ENCODE results near the gene C16orf95. TPM values are rescaled to one million over a fixed set of nuclear protein-coding genes. Genes with fewer than 3 reads are reported as not detected.
A peak's percentile ranks its signal among the peaks of the same experiment; 100 is the strongest.

The C16orf95 gene, protein sequence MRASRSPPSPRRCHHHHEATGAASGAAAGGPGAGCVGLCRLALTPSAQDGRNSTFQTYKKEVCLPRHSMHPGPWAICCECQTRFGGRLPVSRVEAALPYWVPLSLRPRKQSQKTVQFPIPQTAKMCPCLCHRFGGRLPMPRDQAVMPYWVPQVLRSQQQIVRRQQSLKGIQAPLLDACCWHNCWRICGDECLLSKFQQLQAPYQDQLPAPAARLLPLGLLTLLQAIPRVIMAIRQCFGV
- polyA plus RNA-seq (2011; rRNA removed) (3.4 and 3.5 TPM in 2 replicates), polyA plus RNA-seq (2017; fragmentation: RNase III; extraction: RNeasy Plus Mini Kit Qiagen cat#74134 plus additional on column Dnase treatment) (4.2 to 6.3 TPM (median 6.1 TPM) in 3 replicates), polyA minus RNA-seq (2011; rRNA and poly(A)+ RNA removed) (1.7 and 4.2 TPM in 2 replicates)
- polyA plus RNA-seq (2012; cell fraction: cytosol; rRNA removed) = 8.1 and 10.3 TPM in 2 replicates
- 9.7 and 10.6 TPM in 2 replicates for polyA plus RNA-seq (2012; cell fraction: nucleus; rRNA removed)

DNA sequence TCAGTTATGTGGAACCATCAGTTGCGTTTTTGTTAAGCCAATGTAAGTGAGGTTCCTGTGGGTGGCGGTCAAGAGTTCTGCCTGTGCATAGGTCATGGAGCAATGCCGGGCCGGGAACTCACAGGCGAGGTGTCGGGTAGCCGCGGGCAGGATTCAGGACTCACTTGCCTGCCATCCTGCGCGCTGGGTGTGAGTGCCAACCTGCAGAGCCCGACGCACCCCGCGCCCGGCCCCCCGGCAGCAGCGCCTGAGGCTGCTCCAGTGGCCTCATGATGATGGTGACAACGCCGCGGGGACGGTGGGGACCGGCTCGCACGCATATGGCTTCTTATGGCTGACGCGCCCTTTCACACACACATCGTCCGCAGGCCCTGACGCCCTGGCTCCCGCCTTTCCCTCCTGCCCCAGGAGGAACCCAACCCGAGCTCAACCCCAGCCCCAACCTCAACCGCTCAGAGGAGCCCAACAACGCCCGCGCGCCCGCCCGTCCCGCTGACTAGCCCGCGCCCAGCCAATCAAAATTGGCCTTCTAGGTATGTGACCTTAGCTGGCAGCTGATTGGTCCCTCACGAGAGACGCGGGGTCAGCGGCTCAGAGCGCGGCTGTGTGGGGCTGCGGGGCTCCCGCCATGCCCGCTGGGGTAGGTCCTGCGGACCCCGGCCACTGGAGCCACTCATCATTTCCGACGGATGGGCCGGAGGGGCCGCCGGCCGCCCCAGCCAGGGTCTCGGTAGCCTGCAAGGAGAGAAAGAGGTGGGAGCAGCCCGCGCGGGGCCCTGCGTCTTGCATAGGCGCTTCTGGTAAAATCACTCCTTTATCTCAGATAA lies at the start of gene C16orf95:
Gene C16orf95 (minus strand): TSS at position 470 of the 827 bp plus-strand sequence. CDS start 150 bp downstream, at position 320.
- under 1% methylated on average over 35 of the region's 64 CpGs for WGBS (ENCODE audit: missing lambda C conversion rate)
- peaks cover 6% of the 10 kb centered on the region; the same call in 2 of the 3 replicates for H3K4me1 ChIP-seq
- POLR2A ChIA-PET = interaction anchor here (0.5 to 1.6 kb wide), 13 partner anchors 10 to 1636 kb away, joined by 3 to 19 read pairs (median 4); partner anchors contain the start of gene FBXO31
- CTCF ChIA-PET = interaction anchor here (0.7 to 3.5 kb wide), 9 partner anchors 10 to 319 kb away, joined by 3 to 19 read pairs (median 3); partner anchors contain the start of gene FBXO31
- peak within 1 kb of the TSS; percentile 83 for H3K4me2 ChIP-seq
- FAIRE-seq (no peak), DNase-seq (ENCODE audit: low read depth in 1 of 2, low spot score in 1 of 2) (peak; percentile 95 to 99), ATAC-seq (peak; percentile 96 to 98)
- peak within 1 kb of the TSS; percentile 89 to 94 for H3K27ac ChIP-seq
- H3K4me3 ChIP-seq = peak within 1 kb of the TSS; percentile 69
- H3K9me3 ChIP-seq = no peaks in the 10 kb centered on the region
- TF ChIP-seq MAZ (IDR thresholded peaks at IDR 0.05; ENCODE audit: borderline replicate concordance, low read depth, low read length) = no peak
- TF ChIP-seq, protein P1, sequence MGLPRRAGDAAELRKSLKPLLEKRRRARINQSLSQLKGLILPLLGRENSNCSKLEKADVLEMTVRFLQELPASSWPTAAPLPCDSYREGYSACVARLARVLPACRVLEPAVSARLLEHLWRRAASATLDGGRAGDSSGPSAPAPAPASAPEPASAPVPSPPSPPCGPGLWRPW (IDR thresholded peaks at IDR 0.05) = no peak
- TF ChIP-seq JUN (IDR thresholded peaks at IDR 0.05) = peak in 1 of 2 experiments; percentile 85; a peak in 3 of 5 replicates
- TF ChIP-seq TFCP2L1 (CRISPR knock-in tag; IDR thresholded peaks at IDR 0.05) = peak; percentile 59; the same call in 1 of the 2 replicates
- peak; percentile 75 for TF ChIP-seq POLR2A (IDR thresholded peaks at IDR 0.05; ENCODE audit: low read length)
- TF ChIP-seq EHF (CRISPR knock-in tag; IDR thresholded peaks at IDR 0.05) = no peak
- TF ChIP-seq, protein P2, sequence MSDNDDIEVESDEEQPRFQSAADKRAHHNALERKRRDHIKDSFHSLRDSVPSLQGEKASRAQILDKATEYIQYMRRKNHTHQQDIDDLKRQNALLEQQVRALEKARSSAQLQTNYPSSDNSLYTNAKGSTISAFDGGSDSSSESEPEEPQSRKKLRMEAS (IDR thresholded peaks at IDR 0.05) = peak; percentile 76; the same call in 1 of the 2 replicates
- TF ChIP-seq, protein P3, sequence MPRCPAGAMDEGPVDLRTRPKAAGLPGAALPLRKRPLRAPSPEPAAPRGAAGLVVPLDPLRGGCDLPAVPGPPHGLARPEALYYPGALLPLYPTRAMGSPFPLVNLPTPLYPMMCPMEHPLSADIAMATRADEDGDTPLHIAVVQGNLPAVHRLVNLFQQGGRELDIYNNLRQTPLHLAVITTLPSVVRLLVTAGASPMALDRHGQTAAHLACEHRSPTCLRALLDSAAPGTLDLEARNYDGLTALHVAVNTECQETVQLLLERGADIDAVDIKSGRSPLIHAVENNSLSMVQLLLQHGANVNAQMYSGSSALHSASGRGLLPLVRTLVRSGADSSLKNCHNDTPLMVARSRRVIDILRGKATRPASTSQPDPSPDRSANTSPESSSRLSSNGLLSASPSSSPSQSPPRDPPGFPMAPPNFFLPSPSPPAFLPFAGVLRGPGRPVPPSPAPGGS (IDR thresholded peaks at IDR 0.05) = peak; percentile 81; the same call in 2 of the 3 replicates
- TF ChIP-seq KDM1A (IDR thresholded peaks at IDR 0.05; ENCODE audit: low read depth) = no peak
- no peak for TF ChIP-seq NPAS2 (CRISPR knock-in tag; IDR thresholded peaks at IDR 0.05; ENCODE audit: borderline replicate concordance)
- no peak for TF ChIP-seq FOXS1 (CRISPR knock-in tag; IDR thresholded peaks at IDR 0.05)
- TF ChIP-seq, protein P4, sequence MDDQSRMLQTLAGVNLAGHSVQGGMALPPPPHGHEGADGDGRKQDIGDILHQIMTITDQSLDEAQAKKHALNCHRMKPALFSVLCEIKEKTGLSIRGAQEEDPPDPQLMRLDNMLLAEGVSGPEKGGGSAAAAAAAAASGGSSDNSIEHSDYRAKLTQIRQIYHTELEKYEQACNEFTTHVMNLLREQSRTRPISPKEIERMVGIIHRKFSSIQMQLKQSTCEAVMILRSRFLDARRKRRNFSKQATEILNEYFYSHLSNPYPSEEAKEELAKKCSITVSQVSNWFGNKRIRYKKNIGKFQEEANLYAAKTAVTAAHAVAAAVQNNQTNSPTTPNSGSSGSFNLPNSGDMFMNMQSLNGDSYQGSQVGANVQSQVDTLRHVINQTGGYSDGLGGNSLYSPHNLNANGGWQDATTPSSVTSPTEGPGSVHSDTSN (IDR thresholded peaks at IDR 0.05) = no peak
- no peak for TF ChIP-seq HDAC2 (IDR thresholded peaks at IDR 0.05)
- TF ChIP-seq ZFP36 (IDR thresholded peaks at IDR 0.05; ENCODE audit: borderline replicate concordance, partially characterized antibody) = no peak
- no peak for TF ChIP-seq JUNB (IDR thresholded peaks at IDR 0.05)
- TF ChIP-seq CBX8 (IDR thresholded peaks at IDR 0.05) = no peak
- TF ChIP-seq RNF2 (IDR thresholded peaks at IDR 0.05; ENCODE audit: borderline replicate concordance, low read depth) = no peak
- TF ChIP-seq HOXB13 (CRISPR knock-in tag; IDR thresholded peaks at IDR 0.05; ENCODE audit: low read depth) = no peak
- TF ChIP-seq CHD4 (IDR thresholded peaks at IDR 0.05; ENCODE audit: borderline replicate concordance) = no peak
- TF ChIP-seq TP53 (CRISPR knock-in tag; IDR thresholded peaks at IDR 0.05) = peak; percentile 50; the same call in 1 of the 2 replicates
- TF ChIP-seq GATA3 (IDR thresholded peaks at IDR 0.05; ENCODE audit: borderline replicate concordance) = no peak
- 0 out of 2 replicates have a peak, but pooled peaks have one; percentile 33 for TF ChIP-seq RARB (CRISPR knock-in tag; IDR thresholded peaks at IDR 0.05)
- no peak for TF ChIP-seq EHMT2 (IDR thresholded peaks at IDR 0.05; ENCODE audit: low read depth)
- TF ChIP-seq RCOR1 (IDR thresholded peaks at IDR 0.05; ENCODE audit: low read depth, low read length) = no peak
- peak; percentile 98 for TF ChIP-seq PHF8 (IDR thresholded peaks at IDR 0.05; ENCODE audit: borderline replicate concordance, low read depth)
- no peak for TF ChIP-seq BHLHE40 (IDR thresholded peaks at IDR 0.05; ENCODE audit: low read depth, low read length)
- TF ChIP-seq HOXB5 (CRISPR knock-in tag; IDR thresholded peaks at IDR 0.05) = no peak
- TF ChIP-seq MYC (IDR thresholded peaks at IDR 0.05; ENCODE audit: borderline replicate concordance, low read length) = 0 out of 2 replicates have a peak, but pooled peaks have one; percentile 25
- TF ChIP-seq, protein P5, sequence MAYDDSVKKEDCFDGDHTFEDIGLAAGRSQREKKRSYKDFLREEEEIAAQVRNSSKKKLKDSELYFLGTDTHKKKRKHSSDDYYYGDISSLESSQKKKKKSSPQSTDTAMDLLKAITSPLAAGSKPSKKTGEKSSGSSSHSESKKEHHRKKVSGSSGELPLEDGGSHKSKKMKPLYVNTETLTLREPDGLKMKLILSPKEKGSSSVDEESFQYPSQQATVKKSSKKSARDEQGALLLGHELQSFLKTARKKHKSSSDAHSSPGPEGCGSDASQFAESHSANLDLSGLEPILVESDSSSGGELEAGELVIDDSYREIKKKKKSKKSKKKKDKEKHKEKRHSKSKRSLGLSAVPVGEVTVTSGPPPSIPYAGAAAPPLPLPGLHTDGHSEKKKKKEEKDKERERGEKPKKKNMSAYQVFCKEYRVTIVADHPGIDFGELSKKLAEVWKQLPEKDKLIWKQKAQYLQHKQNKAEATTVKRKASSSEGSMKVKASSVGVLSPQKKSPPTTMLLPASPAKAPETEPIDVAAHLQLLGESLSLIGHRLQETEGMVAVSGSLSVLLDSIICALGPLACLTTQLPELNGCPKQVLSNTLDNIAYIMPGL (CRISPR knock-in tag; IDR thresholded peaks at IDR 0.05; ENCODE audit: borderline replicate concordance) = no peak
- TF ChIP-seq, protein P6, sequence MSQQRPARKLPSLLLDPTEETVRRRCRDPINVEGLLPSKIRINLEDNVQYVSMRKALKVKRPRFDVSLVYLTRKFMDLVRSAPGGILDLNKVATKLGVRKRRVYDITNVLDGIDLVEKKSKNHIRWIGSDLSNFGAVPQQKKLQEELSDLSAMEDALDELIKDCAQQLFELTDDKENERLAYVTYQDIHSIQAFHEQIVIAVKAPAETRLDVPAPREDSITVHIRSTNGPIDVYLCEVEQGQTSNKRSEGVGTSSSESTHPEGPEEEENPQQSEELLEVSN (IDR thresholded peaks at IDR 0.05; ENCODE audit: borderline replicate concordance, low read depth) = peak; percentile 91
- no peak for TF ChIP-seq NR3C1 (IDR thresholded peaks at IDR 0.05)
- no peak for TF ChIP-seq FOSB (CRISPR knock-in tag; IDR thresholded peaks at IDR 0.05)
- TF ChIP-seq ZC3H11A (IDR thresholded peaks at IDR 0.05) = 0 out of 2 replicates have a peak, but pooled peaks have one; percentile 4
- peak; percentile 29; the same call in 1 of the 2 replicates for TF ChIP-seq RFX5 (IDR thresholded peaks at IDR 0.05)
- TF ChIP-seq KDM5A (IDR thresholded peaks at IDR 0.05) = peak; percentile 82

All from A549 (cell line).